ENCODE measurements around the gene CHKA.

DNA sequence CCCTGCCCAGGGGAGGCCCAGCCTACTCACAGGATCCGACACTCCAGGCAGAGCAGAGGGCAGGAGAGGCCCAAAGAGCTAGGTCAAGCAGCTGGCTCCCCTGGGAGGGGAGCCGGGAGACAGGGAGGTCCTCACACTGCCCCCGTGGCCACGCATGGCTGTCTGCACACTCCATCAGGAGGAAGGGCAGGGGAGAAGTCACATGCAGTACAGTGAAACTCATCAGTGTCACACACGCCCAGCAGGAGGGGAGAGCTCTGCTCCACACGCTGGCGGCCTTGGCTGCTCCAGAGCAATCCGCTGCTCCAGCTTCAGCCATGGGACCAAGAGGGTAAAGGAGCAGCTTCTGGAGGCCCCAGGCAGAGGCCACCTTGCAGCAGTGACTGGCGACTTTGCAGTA, 68.1 kb downstream of the CHKA start:
- TF ChIP-seq FOXP2 (optimal IDR thresholded peaks at IDR 0.05; ENCODE audit: control extremely low read depth, extremely low read length, insufficient read depth): no peak
- no peak for TF ChIP-seq POLR2AphosphoS5 (IDR thresholded peaks at IDR 0.05; ENCODE audit: borderline replicate concordance, low read depth, low read length)

Data from SK-N-MC (cell line).